GM23338 (cell line): ENCODE results near the gene LRP1B. TPM values are rescaled to one million over a fixed set of nuclear protein-coding genes. Genes with fewer than 3 reads are reported as not detected.

ENCODE experiments used
- ATAC-seq: fragments of 200-7000 bp; cut with Tn5 transposase; 3 replicates; pipeline ENCODE4 v1.9.1; 2020
- DNase-seq: peaks from one replicate; pipeline ENCODE4 v3.0.0-alpha.2; 2015; ENCODE audit warnings: low spot score
- H2AFZ ChIP-seq: fragments of 200-600 bp; sonication (generic); 2 replicates; pipeline ENCODE4 v1.8.0; 2016; ENCODE audit warnings: antibody characterized with exemption, mild to moderate bottlenecking, moderate library complexity
- H3F3A ChIP-seq: fragments of 200-600 bp; sonication (generic); replicated peaks from 2 replicates; pipeline ENCODE4 v1.8.0; 2017; ENCODE audit warnings: antibody characterized with exemption, mixed run types, low read depth
- H3K27ac ChIP-seq: fragments of 200-600 bp; sonication (generic); 2 replicates; pipeline ENCODE4 v1.6.1; 2016; ENCODE audit warnings: low read depth
- H3K27me3 ChIP-seq: fragments of 200-600 bp; sonication (generic); 2 replicates; pipeline ENCODE4 v1.8.0; 2016; ENCODE audit warnings: mild to moderate bottlenecking, mixed run types, moderate library complexity; ENCODE audit not compliant: insufficient read depth
- H3K36me3 ChIP-seq: fragments of 200-600 bp; sonication (generic); 2 replicates; pipeline ENCODE4 v1.8.0; 2016; ENCODE audit warnings: mild to moderate bottlenecking; ENCODE audit not compliant: insufficient read depth
- H3K4me1 ChIP-seq: fragments of 200-600 bp; sonication (generic); 2 replicates; pipeline ENCODE4 v1.8.0; 2016; ENCODE audit warnings: mild to moderate bottlenecking, moderate library complexity; ENCODE audit not compliant: insufficient read depth
- H3K4me2 ChIP-seq: fragments of 200-600 bp; sonication (generic); 2 replicates; pipeline ENCODE4 v1.7.1; 2017; ENCODE audit warnings: mixed run types
- H3K4me3 ChIP-seq: fragments of 200-600 bp; sonication (generic); 2 replicates; pipeline ENCODE4 v1.6.1; 2016; ENCODE audit warnings: mixed run types
- H3K79me2 ChIP-seq: fragments of 200-600 bp; sonication (generic); replicated peaks from 2 replicates; pipeline ENCODE4 v1.8.0; 2017; ENCODE audit warnings: mild to moderate bottlenecking; ENCODE audit not compliant: insufficient read depth
- H3K9me2 ChIP-seq: fragments of 200-600 bp; sonication (generic); 2 replicates; pipeline ENCODE4 v1.8.0; 2017; ENCODE audit not compliant: insufficient read depth
- H4K20me1 ChIP-seq: fragments of 200-600 bp; sonication (generic); replicated peaks from 2 replicates; pipeline ENCODE4 v1.8.0; 2017; ENCODE audit warnings: mild to moderate bottlenecking; ENCODE audit not compliant: insufficient read depth
- H3K27ac Mint-ChIP-seq: 2 replicates; pipeline ENCODE4 v1.8.0; 2020; ENCODE audit warnings: inconsistent platforms, mild to moderate bottlenecking, moderate library complexity, mixed read lengths
- H3K27me3 Mint-ChIP-seq: 3 replicates; pipeline ENCODE4 v1.8.0; 2022; ENCODE audit warnings: low read depth, mild to moderate bottlenecking, moderate library complexity, mixed read lengths, inconsistent platforms; ENCODE audit not compliant: insufficient read depth, poor library complexity
- H3K36me3 Mint-ChIP-seq: 3 replicates; pipeline ENCODE4 v1.8.0; 2021; ENCODE audit warnings: low read depth, mild to moderate bottlenecking, inconsistent platforms, moderate library complexity, mixed read lengths
- H3K4me1 Mint-ChIP-seq: 3 replicates; pipeline ENCODE4 v1.8.0; 2020; ENCODE audit warnings: mild to moderate bottlenecking, inconsistent platforms, mixed read lengths
- H3K4me3 Mint-ChIP-seq: 3 replicates; pipeline ENCODE4 v1.8.0; 2021; ENCODE audit warnings: moderate library complexity, mild to moderate bottlenecking, inconsistent platforms, mixed read lengths
- H3K9me3 Mint-ChIP-seq: 3 replicates; pipeline ENCODE4 v1.8.0; 2020; ENCODE audit warnings: moderate library complexity, mild to moderate bottlenecking, inconsistent platforms, mixed read lengths
- ETS1 ChIP-seq: IDR thresholded peaks from 2 replicates; pipeline ENCODE4 v1.6.1; 2016; ENCODE audit warnings: antibody characterized with exemption
- EZH2 ChIP-seq: fragments of 200-600 bp; sonication (generic); IDR thresholded peaks from one replicate; pipeline ENCODE4 v1.8.0; 2017; ENCODE audit warnings: antibody characterized with exemption, mild to moderate bottlenecking, low read depth; ENCODE audit not compliant: unreplicated experiment
- EZH2phosphoT487 ChIP-seq: fragments of 200-600 bp; sonication (generic); IDR thresholded peaks from one replicate; pipeline ENCODE4 v1.8.1; 2018; ENCODE audit warnings: antibody characterized with exemption; ENCODE audit not compliant: unreplicated experiment
- NANOG ChIP-seq: IDR thresholded peaks from 2 replicates; pipeline ENCODE4 v1.6.1; 2016; ENCODE audit warnings: antibody characterized with exemption, borderline replicate concordance
- POLR2AphosphoS5 ChIP-seq: IDR thresholded peaks from 2 replicates; pipeline ENCODE4 v1.6.1; 2016; ENCODE audit warnings: antibody characterized with exemption, low read depth
- REST ChIP-seq: IDR thresholded peaks from one replicate; pipeline ENCODE4 v1.6.1; 2018; ENCODE audit warnings: antibody characterized with exemption; ENCODE audit not compliant: unreplicated experiment
- STAT1 ChIP-seq: IDR thresholded peaks from one replicate; pipeline ENCODE4 v1.6.1; 2016; ENCODE audit warnings: antibody characterized with exemption; ENCODE audit not compliant: unreplicated experiment
- ZNF331 ChIP-seq: fragments of 250-450 bp; sonication (Bioruptor Pico); IDR thresholded peaks from 2 replicates; pipeline ENCODE4 v1.5.0; 2020; ENCODE audit warnings: low read depth, mild to moderate bottlenecking, moderate library complexity
- polyA plus RNA-seq: library from polyadenylated mRNA; unstranded; fragments of >200 nt; fragmentation: Nextera tagmentation; extraction: Ambion mirVana; gene quantifications from 2 replicates; pipeline ENCODE4 v1.2.1, GENCODE V29; 2016
- total RNA-seq: library from RNA; depleted of rRNA; stranded (reverse); fragments of >200 nt; shearing (Covaris generic); gene quantifications from 2 replicates; pipeline ENCODE4 v1.2.3, GENCODE V29; 2014
- TF ChIP-seq, protein P1 (sequence below): fragments of 250-450 bp; sonication (Bioruptor Pico); IDR thresholded peaks from 2 replicates; pipeline ENCODE4 v1.5.0; 2020; ENCODE audit warnings: mild to moderate bottlenecking, moderate library complexity

The LRP1B gene
- total and polyA plus RNA-seq, 2 experiments from 2014 or later: 0.15 to 0.97 TPM

GRCh38 chr2:140417504-140417903 lies 1713.3 kb downstream of the LRP1B start:
- DNase-seq (no peak), ATAC-seq (no peak)
- Mint-ChIP-seq H3K4me3 (no peak overlapping the region), H3K9me3 (peaks cover 6% of the 10 kb centered on the region), H3K36me3 (no peaks in the 10 kb centered on the region), H3K4me1 (no peaks in the 10 kb centered on the region), H3K27me3 (peaks cover 1% of the 10 kb centered on the region), H3K27ac (no peak overlapping the region)
- no peak overlapping the region for H3K27ac ChIP-seq
- H3K79me2 ChIP-seq: no peaks in the 10 kb centered on the region
- H3K4me3 ChIP-seq: no peak overlapping the region
- H3K27me3 ChIP-seq: no peaks in the 10 kb centered on the region
- H3F3A ChIP-seq: no peaks in the 10 kb centered on the region
- no peaks in the 10 kb centered on the region; the same call in 1 of the 2 replicates for H3K9me2 ChIP-seq
- H3K36me3 ChIP-seq: no peaks in the 10 kb centered on the region
- no peak overlapping the region for H3K4me2 ChIP-seq
- H3K4me1 ChIP-seq: no peaks in the 10 kb centered on the region
- TF ChIP-seq STAT1: no peak
- no peak for TF ChIP-seq POLR2AphosphoS5
- TF ChIP-seq ETS1: no peak
- H4K20me1 ChIP-seq: no peaks in the 10 kb centered on the region
- no peak overlapping the region for H2AFZ ChIP-seq

DNA sequence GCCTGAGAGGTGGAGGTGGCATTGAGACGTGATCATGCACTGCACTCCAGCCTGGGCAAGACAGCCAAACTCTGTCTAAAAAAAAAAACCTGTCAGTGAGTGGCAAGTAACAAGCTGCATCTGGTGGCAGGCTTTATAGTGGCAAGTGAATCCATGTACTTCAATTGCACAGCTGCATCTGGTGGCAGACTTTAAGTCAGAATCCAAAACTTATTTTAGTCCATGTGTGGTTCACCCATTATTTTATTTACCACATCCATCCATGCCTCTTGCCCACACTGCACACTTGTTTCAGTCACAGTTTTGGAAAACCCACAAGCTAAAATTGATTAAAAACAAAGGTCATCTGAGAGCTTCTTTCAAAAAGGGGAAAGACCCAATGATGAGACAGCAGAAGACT lies 1714.2 kb downstream of the LRP1B start:
- H3K4me2 ChIP-seq: no peak overlapping the region
- Mint-ChIP-seq H3K27me3 (peaks cover 1% of the 10 kb centered on the region), H3K27ac (no peak overlapping the region), H3K36me3 (no peaks in the 10 kb centered on the region), H3K4me1 (no peaks in the 10 kb centered on the region), H3K9me3 (peaks cover 6% of the 10 kb centered on the region), H3K4me3 (no peak overlapping the region)
- H3K9me2 ChIP-seq: no peaks in the 10 kb centered on the region; the same call in 1 of the 2 replicates
- no peaks in the 10 kb centered on the region for H3K36me3 ChIP-seq
- no peaks in the 10 kb centered on the region for H4K20me1 ChIP-seq
- DNase-seq (no peak), ATAC-seq (no peak)
- no peaks in the 10 kb centered on the region for H3F3A ChIP-seq
- no peak overlapping the region for H2AFZ ChIP-seq
- TF ChIP-seq EZH2phosphoT487: no peak
- no peak for TF ChIP-seq STAT1
- no peak for TF ChIP-seq EZH2
- no peak for TF ChIP-seq ZNF331 (CRISPR knock-in tag)
- no peak for TF ChIP-seq REST
- no peak for TF ChIP-seq POLR2AphosphoS5
- TF ChIP-seq, protein P1, sequence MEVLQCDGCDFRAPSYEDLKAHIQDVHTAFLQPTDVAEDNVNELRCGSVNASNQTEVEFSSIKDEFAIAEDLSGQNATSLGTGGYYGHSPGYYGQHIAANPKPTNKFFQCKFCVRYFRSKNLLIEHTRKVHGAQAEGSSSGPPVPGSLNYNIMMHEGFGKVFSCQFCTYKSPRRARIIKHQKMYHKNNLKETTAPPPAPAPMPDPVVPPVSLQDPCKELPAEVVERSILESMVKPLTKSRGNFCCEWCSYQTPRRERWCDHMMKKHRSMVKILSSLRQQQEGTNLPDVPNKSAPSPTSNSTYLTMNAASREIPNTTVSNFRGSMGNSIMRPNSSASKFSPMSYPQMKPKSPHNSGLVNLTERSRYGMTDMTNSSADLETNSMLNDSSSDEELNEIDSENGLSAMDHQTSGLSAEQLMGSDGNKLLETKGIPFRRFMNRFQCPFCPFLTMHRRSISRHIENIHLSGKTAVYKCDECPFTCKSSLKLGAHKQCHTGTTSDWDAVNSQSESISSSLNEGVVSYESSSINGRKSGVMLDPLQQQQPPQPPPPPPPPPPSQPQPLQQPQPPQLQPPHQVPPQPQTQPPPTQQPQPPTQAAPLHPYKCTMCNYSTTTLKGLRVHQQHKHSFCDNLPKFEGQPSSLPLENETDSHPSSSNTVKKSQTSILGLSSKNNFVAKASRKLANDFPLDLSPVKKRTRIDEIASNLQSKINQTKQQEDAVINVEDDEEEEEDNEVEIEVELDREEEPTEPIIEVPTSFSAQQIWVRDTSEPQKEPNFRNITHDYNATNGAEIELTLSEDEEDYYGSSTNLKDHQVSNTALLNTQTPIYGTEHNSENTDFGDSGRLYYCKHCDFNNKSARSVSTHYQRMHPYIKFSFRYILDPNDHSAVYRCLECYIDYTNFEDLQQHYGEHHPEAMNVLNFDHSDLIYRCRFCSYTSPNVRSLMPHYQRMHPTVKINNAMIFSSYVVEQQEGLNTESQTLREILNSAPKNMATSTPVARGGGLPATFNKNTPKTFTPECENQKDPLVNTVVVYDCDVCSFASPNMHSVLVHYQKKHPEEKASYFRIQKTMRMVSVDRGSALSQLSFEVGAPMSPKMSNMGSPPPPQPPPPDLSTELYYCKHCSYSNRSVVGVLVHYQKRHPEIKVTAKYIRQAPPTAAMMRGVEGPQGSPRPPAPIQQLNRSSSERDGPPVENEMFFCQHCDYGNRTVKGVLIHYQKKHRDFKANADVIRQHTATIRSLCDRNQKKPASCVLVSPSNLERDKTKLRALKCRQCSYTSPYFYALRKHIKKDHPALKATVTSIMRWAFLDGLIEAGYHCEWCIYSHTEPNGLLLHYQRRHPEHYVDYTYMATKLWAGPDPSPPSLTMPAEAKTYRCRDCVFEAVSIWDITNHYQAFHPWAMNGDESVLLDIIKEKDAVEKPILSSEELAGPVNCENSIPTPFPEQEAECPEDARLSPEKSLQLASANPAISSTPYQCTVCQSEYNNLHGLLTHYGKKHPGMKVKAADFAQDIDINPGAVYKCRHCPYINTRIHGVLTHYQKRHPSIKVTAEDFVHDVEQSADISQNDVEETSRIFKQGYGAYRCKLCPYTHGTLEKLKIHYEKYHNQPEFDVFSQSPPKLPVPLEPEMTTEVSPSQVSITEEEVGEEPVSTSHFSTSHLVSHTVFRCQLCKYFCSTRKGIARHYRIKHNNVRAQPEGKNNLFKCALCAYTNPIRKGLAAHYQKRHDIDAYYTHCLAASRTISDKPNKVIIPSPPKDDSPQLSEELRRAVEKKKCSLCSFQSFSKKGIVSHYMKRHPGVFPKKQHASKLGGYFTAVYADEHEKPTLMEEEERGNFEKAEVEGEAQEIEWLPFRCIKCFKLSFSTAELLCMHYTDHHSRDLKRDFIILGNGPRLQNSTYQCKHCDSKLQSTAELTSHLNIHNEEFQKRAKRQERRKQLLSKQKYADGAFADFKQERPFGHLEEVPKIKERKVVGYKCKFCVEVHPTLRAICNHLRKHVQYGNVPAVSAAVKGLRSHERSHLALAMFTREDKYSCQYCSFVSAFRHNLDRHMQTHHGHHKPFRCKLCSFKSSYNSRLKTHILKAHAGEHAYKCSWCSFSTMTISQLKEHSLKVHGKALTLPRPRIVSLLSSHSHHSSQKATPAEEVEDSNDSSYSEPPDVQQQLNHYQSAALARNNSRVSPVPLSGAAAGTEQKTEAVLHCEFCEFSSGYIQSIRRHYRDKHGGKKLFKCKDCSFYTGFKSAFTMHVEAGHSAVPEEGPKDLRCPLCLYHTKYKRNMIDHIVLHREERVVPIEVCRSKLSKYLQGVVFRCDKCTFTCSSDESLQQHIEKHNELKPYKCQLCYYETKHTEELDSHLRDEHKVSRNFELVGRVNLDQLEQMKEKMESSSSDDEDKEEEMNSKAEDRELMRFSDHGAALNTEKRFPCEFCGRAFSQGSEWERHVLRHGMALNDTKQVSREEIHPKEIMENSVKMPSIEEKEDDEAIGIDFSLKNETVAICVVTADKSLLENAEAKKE: no peak
- no peak for TF ChIP-seq NANOG
- no peak overlapping the region for H3K4me3 ChIP-seq
- no peaks in the 10 kb centered on the region for H3K27me3 ChIP-seq
- no peaks in the 10 kb centered on the region for H3K79me2 ChIP-seq
- H3K4me1 ChIP-seq: no peaks in the 10 kb centered on the region
- no peak overlapping the region for H3K27ac ChIP-seq
